ENCODE results near the gene DEDD2.

DNA sequence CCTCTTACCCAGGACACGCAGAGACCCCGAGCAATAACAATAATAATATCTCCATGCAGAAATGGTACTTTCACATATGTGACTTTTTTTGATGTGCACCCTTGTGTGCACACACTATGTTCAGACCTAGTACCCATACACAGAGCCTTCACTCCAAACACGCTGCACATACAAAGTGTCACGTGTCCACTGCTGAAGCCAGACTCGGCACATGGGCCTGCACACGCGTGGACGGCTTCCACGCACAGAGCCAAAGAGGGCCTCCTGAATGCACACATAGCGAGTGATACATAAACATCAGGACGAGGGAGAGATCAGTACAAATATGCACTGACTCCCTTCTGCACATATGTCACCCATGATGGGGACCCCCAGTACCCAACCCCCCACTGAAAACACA is 43.3 kb downstream of the DEDD2 start:
- TF ChIP-seq, protein P1, sequence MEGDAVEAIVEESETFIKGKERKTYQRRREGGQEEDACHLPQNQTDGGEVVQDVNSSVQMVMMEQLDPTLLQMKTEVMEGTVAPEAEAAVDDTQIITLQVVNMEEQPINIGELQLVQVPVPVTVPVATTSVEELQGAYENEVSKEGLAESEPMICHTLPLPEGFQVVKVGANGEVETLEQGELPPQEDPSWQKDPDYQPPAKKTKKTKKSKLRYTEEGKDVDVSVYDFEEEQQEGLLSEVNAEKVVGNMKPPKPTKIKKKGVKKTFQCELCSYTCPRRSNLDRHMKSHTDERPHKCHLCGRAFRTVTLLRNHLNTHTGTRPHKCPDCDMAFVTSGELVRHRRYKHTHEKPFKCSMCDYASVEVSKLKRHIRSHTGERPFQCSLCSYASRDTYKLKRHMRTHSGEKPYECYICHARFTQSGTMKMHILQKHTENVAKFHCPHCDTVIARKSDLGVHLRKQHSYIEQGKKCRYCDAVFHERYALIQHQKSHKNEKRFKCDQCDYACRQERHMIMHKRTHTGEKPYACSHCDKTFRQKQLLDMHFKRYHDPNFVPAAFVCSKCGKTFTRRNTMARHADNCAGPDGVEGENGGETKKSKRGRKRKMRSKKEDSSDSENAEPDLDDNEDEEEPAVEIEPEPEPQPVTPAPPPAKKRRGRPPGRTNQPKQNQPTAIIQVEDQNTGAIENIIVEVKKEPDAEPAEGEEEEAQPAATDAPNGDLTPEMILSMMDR (IDR thresholded peaks at IDR 0.05), result no peak
- no peak for TF ChIP-seq POLR2A (IDR thresholded peaks at IDR 0.05)

Data from esophagus squamous epithelium (tissue), 4 donors.